H1 (cell line): ENCODE results near the gene ITIH4. TPM values are rescaled to one million over a fixed set of nuclear protein-coding genes. Genes with fewer than 3 reads are reported as not detected.

Source experiments
- CTCF ChIA-PET: fragments of 300-600 bp; sonication (Branson Sonifier 250); formaldehyde crosslinking; loops from one replicate; lab custom pipeline; 2021; ENCODE audit not compliant: partially characterized antibody; lab: Charles Lee
- POLR2A ChIA-PET: fragments of 300-600 bp; sonication (Branson Sonifier 250); formaldehyde crosslinking; loops from one replicate; lab custom pipeline; 2021; ENCODE audit warnings: inconsistent platforms; ENCODE audit not compliant: partially characterized antibody; lab: Charles Lee
- DNase-seq, 2 experiments: peaks; one replicate each; pipeline versions ENCODE4 v3.0.0 to v3.0.0-alpha.2; 2010 to 2022; ENCODE audit warnings: low spot score in 2 of 2, low read depth in 1 of 2, mixed read lengths in 1 of 2
- FAIRE-seq: peaks from 2 replicates; lab custom pipeline; 2011; peaks lifted over from hg19 to GRCh38; lab: Jason Lieb, UNC
- H2AFZ ChIP-seq: 2 replicates; pipeline ENCODE4 v1.8.1; 2012; ENCODE audit warnings: low read length, inconsistent platforms
- H2AK5ac ChIP-seq: 2 replicates; pipeline ENCODE4 v1.6.1; 2013; ENCODE audit warnings: low read depth, low read length
- H2BK120ac ChIP-seq: replicated peaks from 2 replicates; pipeline ENCODE3; 2013; ENCODE audit warnings: low read depth, low read length, inconsistent platforms
- H2BK12ac ChIP-seq: 2 replicates; pipeline ENCODE4 v1.6.1; 2013; ENCODE audit warnings: low read depth, low read length
- H2BK15ac ChIP-seq: 2 replicates; pipeline ENCODE4 v1.6.1; 2013; ENCODE audit warnings: low read length
- H2BK20ac ChIP-seq: 2 replicates; pipeline ENCODE4 v1.6.1; 2013; ENCODE audit warnings: low read length
- H2BK5ac ChIP-seq: 2 replicates; pipeline ENCODE4 v1.6.1; 2013; ENCODE audit warnings: low read depth, low read length
- H3K14ac ChIP-seq: 2 replicates; pipeline ENCODE4 v1.6.1; 2013; ENCODE audit warnings: inconsistent platforms; ENCODE audit not compliant: insufficient read length
- H3K18ac ChIP-seq: 2 replicates; pipeline ENCODE4 v1.6.1; 2013; ENCODE audit warnings: low read length; ENCODE audit errors: extremely low read depth
- H3K23ac ChIP-seq: 2 replicates; pipeline ENCODE4 v1.6.1; 2013; ENCODE audit warnings: inconsistent platforms; ENCODE audit not compliant: insufficient read length
- H3K23me2 ChIP-seq: 2 replicates; pipeline ENCODE4 v1.6.1; 2013; ENCODE audit warnings: low read depth, low read length
- H3K27ac ChIP-seq: 2 replicates; pipeline ENCODE4 v1.6.1; 2011; ENCODE audit warnings: low read depth, low read length, inconsistent platforms
- H3K27me3 ChIP-seq, 4 experiments: replicated peaks in 1 of 4; 1 replicate in 1 of 4; 2 replicates in 3 of 4; pipeline versions ENCODE4 v1.6.1 to v1.8.1; 2011 to 2013; ENCODE audit warnings: low read length in 3 of 4, mild to moderate bottlenecking in 3 of 4, inconsistent platforms in 2 of 4, mixed read lengths in 2 of 4, moderate library complexity in 1 of 4; ENCODE audit not compliant: control insufficient read depth in 3 of 4, insufficient read depth in 3 of 4; ENCODE audit errors: extremely low read depth in 1 of 4
- H3K36me3 ChIP-seq, 4 experiments: 2 replicates each; pipeline versions ENCODE4 v1.6.1 to v1.8.1; 2011 to 2013; ENCODE audit warnings: mild to moderate bottlenecking in 4 of 4, low read length in 3 of 4, moderate library complexity in 2 of 4, control low read depth in 1 of 4, inconsistent platforms in 1 of 4; ENCODE audit not compliant: insufficient read depth in 4 of 4, control insufficient read depth in 2 of 4
- H3K4ac ChIP-seq: replicated peaks from 2 replicates; pipeline ENCODE3; 2013; ENCODE audit warnings: low read length, low read depth, mixed read lengths, inconsistent platforms; ENCODE audit not compliant: insufficient read length
- H3K4me1 ChIP-seq, 4 experiments: replicated peaks in 1 of 4; 1 replicate in 1 of 4; 2 replicates in 3 of 4; pipeline versions ENCODE4 v1.6.1 to v1.8.1; 2011 to 2013; ENCODE audit warnings: low read length in 3 of 4, inconsistent platforms in 2 of 4, mixed read lengths in 1 of 4; ENCODE audit not compliant: insufficient read depth in 4 of 4, control insufficient read depth in 3 of 4
- H3K4me2 ChIP-seq, 2 experiments: 2 replicates each; pipeline versions ENCODE4 v1.6.1 to v1.8.1; 2011 to 2013; ENCODE audit warnings: low read depth in 2 of 2, low read length in 2 of 2, control low read depth in 1 of 2, inconsistent platforms in 1 of 2, mild to moderate bottlenecking in 1 of 2; ENCODE audit not compliant: insufficient read depth in 1 of 2
- H3K4me3 ChIP-seq, 4 experiments: fragments of 200-600, 300-600 bp in 1 of 4; sonication (generic), shearing (Covaris generic), sonication (Bioruptor Twin) in 1 of 4; 2 replicates each; pipeline versions ENCODE4 v1.5.1 to v1.8.1; 2011 to 2016; ENCODE audit warnings: low read length in 4 of 4, low read depth in 3 of 4, control low read depth in 2 of 4, inconsistent platforms in 2 of 4, mild to moderate bottlenecking in 2 of 4, mixed read lengths in 1 of 4, moderate library complexity in 1 of 4; ENCODE audit not compliant: insufficient read depth in 2 of 4; ENCODE audit errors: extremely low read depth in 1 of 4
- H3K56ac ChIP-seq: replicated peaks from 2 replicates; pipeline ENCODE3; 2013; ENCODE audit warnings: low read depth, mild to moderate bottlenecking, mixed read lengths, low read length, inconsistent platforms; ENCODE audit not compliant: insufficient read length
- H3K79me1 ChIP-seq: 2 replicates; pipeline ENCODE4 v1.6.1; 2013; ENCODE audit warnings: low read depth, low read length, control low read depth
- H3K79me2 ChIP-seq, 2 experiments: 2 replicates each; pipeline versions ENCODE4 v1.6.1 to v1.8.1; 2012 to 2013; ENCODE audit warnings: low read length in 2 of 2, mild to moderate bottlenecking in 2 of 2, inconsistent platforms in 1 of 2; ENCODE audit not compliant: insufficient read depth in 2 of 2, control insufficient read depth in 1 of 2
- H3K9ac ChIP-seq, 4 experiments: replicated peaks in 1 of 4; 1 replicate in 1 of 4; 2 replicates in 3 of 4; pipeline versions ENCODE4 v1.6.1 to v1.8.1; 2011 to 2013; ENCODE audit warnings: low read depth in 3 of 4, low read length in 3 of 4, control low read depth in 2 of 4, mild to moderate bottlenecking in 2 of 4, moderate library complexity in 2 of 4, inconsistent platforms in 1 of 4; ENCODE audit errors: extremely low read depth in 1 of 4
- H3K9me3 ChIP-seq, 2 experiments: 2 replicates each; pipeline versions ENCODE4 v1.6.1 to v1.8.1; 2012 to 2013; ENCODE audit warnings: mild to moderate bottlenecking in 2 of 2, moderate library complexity in 2 of 2, control low read depth in 1 of 2, inconsistent platforms in 1 of 2, low read depth in 1 of 2, low read length in 1 of 2, mixed read lengths in 1 of 2; ENCODE audit not compliant: insufficient read depth in 2 of 2
- H4K20me1 ChIP-seq, 2 experiments: replicated peaks in 1 of 2; 2 replicates each; pipeline versions ENCODE3 to v1.8.1; 2011 to 2013; ENCODE audit warnings: inconsistent platforms in 2 of 2, low read length in 2 of 2, mild to moderate bottlenecking in 1 of 2; ENCODE audit not compliant: insufficient read depth in 2 of 2, control insufficient read depth in 1 of 2
- H4K5ac ChIP-seq: 2 replicates; pipeline ENCODE4 v1.6.1; 2013; ENCODE audit warnings: low read length, low read depth, mixed read lengths, inconsistent platforms; ENCODE audit not compliant: insufficient read length
- H4K8ac ChIP-seq: 2 replicates; pipeline ENCODE4 v1.8.0; 2013; ENCODE audit warnings: mild to moderate bottlenecking, moderate library complexity, low read length, inconsistent platforms; ENCODE audit not compliant: insufficient read depth; ENCODE audit errors: extremely low read depth
- H4K91ac ChIP-seq: replicated peaks from 2 replicates; pipeline ENCODE3; 2013; ENCODE audit warnings: low read length, mixed read lengths, inconsistent platforms; ENCODE audit not compliant: insufficient read length
- EP300 ChIP-seq, 2 experiments: IDR thresholded peaks; 1 replicate in 1 of 2; 2 replicates in 1 of 2; pipeline ENCODE4 v1.6.1; 2011 to 2012; ENCODE audit warnings: low read depth in 2 of 2, low read length in 2 of 2, mild to moderate bottlenecking in 2 of 2, borderline replicate concordance in 1 of 2, inconsistent platforms in 1 of 2, moderate library complexity in 1 of 2
- EZH2 ChIP-seq: fragments of 200-600 bp; sonication (generic); IDR thresholded peaks from 2 replicates; pipeline ENCODE4 v1.7.1; 2012; ENCODE audit warnings: low read depth, mild to moderate bottlenecking, moderate library complexity, low read length, inconsistent platforms; ENCODE audit not compliant: severe bottlenecking
- FOSL1 ChIP-seq: IDR thresholded peaks from 2 replicates; pipeline ENCODE4 v1.6.1; 2011; ENCODE audit warnings: mild to moderate bottlenecking, low read depth, low read length, moderate library complexity; ENCODE audit not compliant: insufficient read depth
- JUN ChIP-seq: IDR thresholded peaks from 2 replicates; pipeline ENCODE4 v1.6.1; 2011; ENCODE audit warnings: low read depth, mild to moderate bottlenecking, improper control_type of control experiment, low read length
- KDM4A ChIP-seq: IDR thresholded peaks from one replicate; pipeline ENCODE4 v1.7.1; 2012; ENCODE audit warnings: low read depth, mild to moderate bottlenecking, moderate library complexity, low read length, inconsistent platforms; ENCODE audit not compliant: severe bottlenecking
- NANOG ChIP-seq: IDR thresholded peaks from 2 replicates; pipeline ENCODE4 v1.6.1; 2011; ENCODE audit warnings: low read length, low read depth, mild to moderate bottlenecking, inconsistent platforms; ENCODE audit not compliant: insufficient read depth, poor library complexity, severe bottlenecking
- POLR2A ChIP-seq, 2 experiments: IDR thresholded peaks; 1 replicate in 1 of 2; 2 replicates in 1 of 2; pipeline ENCODE4 v1.6.1; 2011; ENCODE audit warnings: low read depth in 2 of 2, low read length in 2 of 2, mild to moderate bottlenecking in 2 of 2; ENCODE audit errors: control extremely low read depth in 1 of 2
- SAP30 ChIP-seq: fragments of 300-600 bp; sonication (generic); IDR thresholded peaks from 2 replicates; pipeline ENCODE4 v1.7.1; 2012; ENCODE audit warnings: low read length, moderate library complexity, mild to moderate bottlenecking, inconsistent platforms; ENCODE audit not compliant: insufficient read depth, insufficient replicate concordance
- SIX5 ChIP-seq: IDR thresholded peaks from 2 replicates; pipeline ENCODE4 v1.6.1; 2011; ENCODE audit warnings: mild to moderate bottlenecking, low read depth, low read length
- SP4 ChIP-seq: IDR thresholded peaks from 2 replicates; pipeline ENCODE4 v1.6.1; 2012; ENCODE audit warnings: low read length, inconsistent platforms
- WGBS, 2 experiments: shearing (Covaris generic) in 1 of 2; methylation state at CpG; one replicate each; pipeline versions ENCODE4 v1.1.6 to v1.1.7; 2013 to 2015; ENCODE audit warnings: low lambda C conversion rate in 2 of 2, mixed read lengths in 2 of 2, inconsistent platforms in 1 of 2, low coverage in 1 of 2, missing lambda C conversion rate in 1 of 2; ENCODE audit not compliant: insufficient replicate concordance in 2 of 2, insufficient coverage in 1 of 2, insufficient read length in 1 of 2; ENCODE audit errors: extremely low coverage in 1 of 2, missing lambda C conversion rate in 1 of 2; 5-methylcytosine and 5-hydroxymethylcytosine counted together
- polyA plus RNA-seq, 7 experiments: library from polyadenylated mRNA; depleted of rRNA in 3 of 7; stranded (reverse) in 5 of 7; unstranded in 2 of 7; fragments of >200 nt in 5 of 7; fragments of 200-250 nt in 2 of 7; gene quantifications; 1 replicate in 5 of 7; 2 replicates in 1 of 7; 4 replicates in 1 of 7; pipeline versions ENCODE4 v1.2.1 to v1.2.3, GENCODE V29; 2011 to 2013; ENCODE audit warnings: missing spikeins in 2 of 7, mixed read lengths in 2 of 7
- total RNA-seq: library from RNA; stranded (reverse); fragmentation: NEBNext Ultra II Directional; extraction: Animal tissue kit (Norgen Biotek cat#: 25700); gene quantifications from 2 replicates; pipeline ENCODE4 v1.2.1, GENCODE V29; 2021
- TF ChIP-seq, protein P1 (sequence below): IDR thresholded peaks from 2 replicates; pipeline ENCODE4 v1.6.1; 2012; ENCODE audit warnings: low read length, inconsistent platforms

The ITIH4 gene
- total and polyA plus RNA-seq, 2 of the 8 experiments (the other 6 are each of a cell fraction or from before 2014, with no cell fraction given), result 3.4 to 3.7 TPM

DNA sequence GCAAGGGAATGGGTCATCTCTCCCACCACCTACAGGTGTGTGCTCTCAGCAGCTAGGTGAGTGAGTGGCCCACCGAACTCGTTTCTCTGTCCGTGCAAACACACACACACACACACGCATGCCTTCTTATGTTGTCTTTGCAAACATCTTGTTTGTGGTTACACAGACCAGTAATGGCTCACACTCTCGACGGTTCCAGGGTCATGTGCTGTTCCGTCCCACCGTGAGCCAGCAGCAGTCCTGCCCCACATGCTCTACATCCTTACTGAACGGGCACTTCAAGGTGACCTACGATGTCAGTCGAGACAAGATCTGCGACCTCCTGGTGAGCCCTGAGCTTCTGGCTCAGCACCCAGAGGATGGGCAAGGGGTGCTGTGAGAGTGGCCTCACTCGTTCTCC, 48.7 kb downstream of the ITIH4 start:
- H3K27ac ChIP-seq, result no peak overlapping the region
- DNase-seq (no peak), FAIRE-seq (no peak)
- no peak overlapping the region for H2AFZ ChIP-seq
- no peak overlapping the region for H3K14ac ChIP-seq
- no peak overlapping the region for H4K5ac ChIP-seq
- H3K79me2 ChIP-seq, result no peaks in the 10 kb centered on the region
- no peaks in the 10 kb centered on the region for H3K79me1 ChIP-seq
- H3K9ac ChIP-seq, result no peak overlapping the region
- no peak overlapping the region for H4K8ac ChIP-seq
- H2BK5ac ChIP-seq, result peak overlapping the region; percentile 40; the same call in 1 of the 2 replicates
- ChIA-PET POLR2A (interaction anchor here (1.4 kb wide), 1 partner anchor 11 kb away, joined by 8 read pairs; the partner anchor contains the start of gene NEK4), CTCF (interaction anchor here (1.0 to 4.1 kb wide), 5 partner anchors 11 to 79 kb away, joined by 3 to 19 read pairs (median 8); no protein-coding TSS in a partner anchor)
- H3K4me3 ChIP-seq, result no peak overlapping the region
- H3K18ac ChIP-seq, result no peak overlapping the region
- no peaks in the 10 kb centered on the region; a peak in 1 of 7 replicates for H3K27me3 ChIP-seq
- H3K36me3 ChIP-seq, result no peaks in the 10 kb centered on the region; a peak in 1 of 8 replicates
- H3K23me2 ChIP-seq, result no peaks in the 10 kb centered on the region
- 0 out of 2 replicates have a peak overlapping the region, but pooled peaks have one; percentile 6 for H2BK20ac ChIP-seq
- no peak overlapping the region for H3K23ac ChIP-seq
- H3K4ac ChIP-seq, result no peak overlapping the region
- no peak overlapping the region for H2AK5ac ChIP-seq
- no peak overlapping the region for H3K56ac ChIP-seq
- H2BK120ac ChIP-seq, result no peak overlapping the region
- no peaks in the 10 kb centered on the region for H3K9me3 ChIP-seq
- no peak overlapping the region for H3K4me2 ChIP-seq
- no peak overlapping the region for H2BK15ac ChIP-seq
- H4K20me1 ChIP-seq, result no peaks in the 10 kb centered on the region
- no peak overlapping the region for H4K91ac ChIP-seq
- H2BK12ac ChIP-seq, result peak overlapping the region; percentile 93; the same call in 1 of the 2 replicates
- 92% methylated on average over 13 of the region's 13 CpGs; no CpG with 5 or more reads in 1 of the 2 experiments for WGBS, 2 experiments
- peaks cover 0 to 8% (median 0%) of the 10 kb centered on the region in 4 experiments; a peak in 1 of 7 replicates for H3K4me1 ChIP-seq
- TF ChIP-seq FOSL1 (no peak), EP300 (IDR thresholded peaks at IDR 0.05; ENCODE audit: borderline replicate concordance in 1 of 2, low read depth in 2 of 2, low read length in 2 of 2) (no peak), EZH2 (no peak), NANOG (no peak), SP4 (no peak), JUN (no peak), SIX5 (no peak), KDM4A (no peak), SAP30 (no peak), POLR2A (IDR thresholded peaks at IDR 0.05; ENCODE audit: control extremely low read depth in 1 of 2, low read depth in 2 of 2, low read length in 2 of 2) (no peak)
- TF ChIP-seq, protein P1, sequence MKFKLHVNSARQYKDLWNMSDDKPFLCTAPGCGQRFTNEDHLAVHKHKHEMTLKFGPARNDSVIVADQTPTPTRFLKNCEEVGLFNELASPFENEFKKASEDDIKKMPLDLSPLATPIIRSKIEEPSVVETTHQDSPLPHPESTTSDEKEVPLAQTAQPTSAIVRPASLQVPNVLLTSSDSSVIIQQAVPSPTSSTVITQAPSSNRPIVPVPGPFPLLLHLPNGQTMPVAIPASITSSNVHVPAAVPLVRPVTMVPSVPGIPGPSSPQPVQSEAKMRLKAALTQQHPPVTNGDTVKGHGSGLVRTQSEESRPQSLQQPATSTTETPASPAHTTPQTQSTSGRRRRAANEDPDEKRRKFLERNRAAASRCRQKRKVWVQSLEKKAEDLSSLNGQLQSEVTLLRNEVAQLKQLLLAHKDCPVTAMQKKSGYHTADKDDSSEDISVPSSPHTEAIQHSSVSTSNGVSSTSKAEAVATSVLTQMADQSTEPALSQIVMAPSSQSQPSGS, result no peak
